ENCODE results near the gene TSC22D3. TPM values are rescaled to one million over a fixed set of nuclear protein-coding genes. Genes with fewer than 3 reads are reported as not detected.

TSC22D3 gene
- total and polyA plus RNA-seq, 2 donors (not counting 1 experiment from before 2014, with no cell fraction given), result 24.2 to 51.5 TPM

DNA sequence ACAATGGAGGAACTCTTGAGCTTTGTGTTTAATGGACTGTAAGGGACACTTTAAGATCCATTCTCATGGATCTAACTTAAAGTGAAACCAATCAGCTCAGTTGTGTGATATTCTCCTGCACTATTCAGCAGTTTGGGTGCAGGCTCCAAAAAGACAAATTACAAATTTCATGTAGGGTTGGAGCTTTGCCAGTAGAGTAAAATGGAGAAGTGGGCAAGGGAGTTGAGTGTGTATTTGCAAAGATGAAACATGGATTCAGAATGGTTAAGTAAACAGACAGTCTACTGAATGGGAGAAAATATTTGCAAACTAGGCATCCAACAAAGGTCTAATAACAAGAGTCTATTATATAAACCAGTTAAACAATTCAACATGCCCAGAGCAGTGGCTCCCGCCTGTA is 28.8 kb upstream of the TSC22D3 start:
- no peak for DNase-seq (ENCODE audit: low read depth in 2 of 2)
- no peaks in the 10 kb centered on the region for H3K27me3 ChIP-seq (ENCODE audit: control insufficient read depth, insufficient read depth, low read length)
- H3K4me1 ChIP-seq (ENCODE audit: control insufficient read depth, extremely low read depth, insufficient read depth, low read length), result no peaks in the 10 kb centered on the region
- no peak overlapping the region for H3K4me3 ChIP-seq (replicated peaks in 1 of 4; ENCODE audit: control extremely low read depth in 1 of 4, insufficient read depth in 1 of 4, low read depth in 3 of 4, low read length in 4 of 4)
- no peak overlapping the region for H3K4me2 ChIP-seq (ENCODE audit: extremely low read depth, insufficient read depth, low read length)
- H3K27ac ChIP-seq (ENCODE audit: insufficient read depth, low read length), result no peak overlapping the region
- TF ChIP-seq, protein P1, sequence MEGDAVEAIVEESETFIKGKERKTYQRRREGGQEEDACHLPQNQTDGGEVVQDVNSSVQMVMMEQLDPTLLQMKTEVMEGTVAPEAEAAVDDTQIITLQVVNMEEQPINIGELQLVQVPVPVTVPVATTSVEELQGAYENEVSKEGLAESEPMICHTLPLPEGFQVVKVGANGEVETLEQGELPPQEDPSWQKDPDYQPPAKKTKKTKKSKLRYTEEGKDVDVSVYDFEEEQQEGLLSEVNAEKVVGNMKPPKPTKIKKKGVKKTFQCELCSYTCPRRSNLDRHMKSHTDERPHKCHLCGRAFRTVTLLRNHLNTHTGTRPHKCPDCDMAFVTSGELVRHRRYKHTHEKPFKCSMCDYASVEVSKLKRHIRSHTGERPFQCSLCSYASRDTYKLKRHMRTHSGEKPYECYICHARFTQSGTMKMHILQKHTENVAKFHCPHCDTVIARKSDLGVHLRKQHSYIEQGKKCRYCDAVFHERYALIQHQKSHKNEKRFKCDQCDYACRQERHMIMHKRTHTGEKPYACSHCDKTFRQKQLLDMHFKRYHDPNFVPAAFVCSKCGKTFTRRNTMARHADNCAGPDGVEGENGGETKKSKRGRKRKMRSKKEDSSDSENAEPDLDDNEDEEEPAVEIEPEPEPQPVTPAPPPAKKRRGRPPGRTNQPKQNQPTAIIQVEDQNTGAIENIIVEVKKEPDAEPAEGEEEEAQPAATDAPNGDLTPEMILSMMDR (conservative IDR thresholded peaks at IDR 0.05 in 1 of 2, IDR thresholded peaks at IDR 0.05 in 1 of 2; ENCODE audit: low read depth in 1 of 2, low read length in 2 of 2), result no peak
- TF ChIP-seq EZH2 (IDR thresholded peaks at IDR 0.05; ENCODE audit: low read length, missing control alignments), result no peak
- no peaks in the 10 kb centered on the region for H3K79me2 ChIP-seq (ENCODE audit: control insufficient read depth, insufficient read depth, low read length)
- H3K9me3 ChIP-seq (ENCODE audit: control insufficient read depth, insufficient read depth, low read depth, low read length), result no peaks in the 10 kb centered on the region
- no peaks in the 10 kb centered on the region for H4K20me1 ChIP-seq (ENCODE audit: control insufficient read depth, extremely low read depth, insufficient read depth, low read length)
- no peak overlapping the region for H2AFZ ChIP-seq (ENCODE audit: low read length)
- H3K9ac ChIP-seq (ENCODE audit: insufficient read depth, low read length), result no peak overlapping the region
- no peaks in the 10 kb centered on the region for H3K36me3 ChIP-seq (ENCODE audit: control insufficient read depth, insufficient read depth, low read length)

DNA sequence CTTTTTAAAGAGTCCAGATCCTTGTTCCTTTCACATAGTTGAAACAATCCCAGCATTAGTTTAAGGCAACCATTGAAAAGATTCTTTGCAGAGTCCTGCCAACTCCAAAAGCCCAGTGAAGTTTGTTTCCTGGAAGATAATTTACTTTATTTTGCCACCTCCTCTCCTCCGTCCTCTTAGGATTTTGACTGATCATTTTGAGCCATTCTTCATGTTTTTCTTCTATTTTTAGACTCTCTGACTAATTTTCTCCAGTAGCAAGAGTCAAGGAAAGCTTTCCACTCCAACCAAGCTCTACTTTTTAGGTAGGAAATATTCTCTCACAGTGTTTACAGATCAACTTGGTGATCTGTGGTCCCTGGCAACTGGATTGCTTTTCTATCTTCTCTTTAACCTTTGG is 12.2 kb upstream of the TSC22D3 start:
- H3K4me1 ChIP-seq (ENCODE audit: control insufficient read depth, extremely low read depth, insufficient read depth, low read length), result no peaks in the 10 kb centered on the region
- H3K27ac ChIP-seq (ENCODE audit: insufficient read depth, low read length), result no peak overlapping the region
- no peak overlapping the region for H2AFZ ChIP-seq (ENCODE audit: low read length)
- no peaks in the 10 kb centered on the region for H3K27me3 ChIP-seq (ENCODE audit: control insufficient read depth, insufficient read depth, low read length)
- H3K4me2 ChIP-seq (ENCODE audit: extremely low read depth, insufficient read depth, low read length), result no peak overlapping the region
- no peak overlapping the region for H3K9ac ChIP-seq (ENCODE audit: insufficient read depth, low read length)
- H3K36me3 ChIP-seq (ENCODE audit: control insufficient read depth, insufficient read depth, low read length), result no peaks in the 10 kb centered on the region
- TF ChIP-seq, protein P1 (conservative IDR thresholded peaks at IDR 0.05 in 1 of 2, IDR thresholded peaks at IDR 0.05 in 1 of 2; ENCODE audit: low read depth in 1 of 2, low read length in 2 of 2), result no peak
- TF ChIP-seq EZH2 (IDR thresholded peaks at IDR 0.05; ENCODE audit: low read length, missing control alignments), result no peak
- peak in 1 of 2 donors; percentile 10 for DNase-seq (ENCODE audit: low read depth in 2 of 2)
- H3K4me3 ChIP-seq (replicated peaks in 1 of 4; ENCODE audit: control extremely low read depth in 1 of 4, insufficient read depth in 1 of 4, low read depth in 3 of 4, low read length in 4 of 4), result no peak overlapping the region
- H4K20me1 ChIP-seq (ENCODE audit: control insufficient read depth, extremely low read depth, insufficient read depth, low read length), result no peaks in the 10 kb centered on the region
- H3K79me2 ChIP-seq (ENCODE audit: control insufficient read depth, insufficient read depth, low read length), result no peaks in the 10 kb centered on the region
- no peaks in the 10 kb centered on the region for H3K9me3 ChIP-seq (ENCODE audit: control insufficient read depth, insufficient read depth, low read depth, low read length)

DNA sequence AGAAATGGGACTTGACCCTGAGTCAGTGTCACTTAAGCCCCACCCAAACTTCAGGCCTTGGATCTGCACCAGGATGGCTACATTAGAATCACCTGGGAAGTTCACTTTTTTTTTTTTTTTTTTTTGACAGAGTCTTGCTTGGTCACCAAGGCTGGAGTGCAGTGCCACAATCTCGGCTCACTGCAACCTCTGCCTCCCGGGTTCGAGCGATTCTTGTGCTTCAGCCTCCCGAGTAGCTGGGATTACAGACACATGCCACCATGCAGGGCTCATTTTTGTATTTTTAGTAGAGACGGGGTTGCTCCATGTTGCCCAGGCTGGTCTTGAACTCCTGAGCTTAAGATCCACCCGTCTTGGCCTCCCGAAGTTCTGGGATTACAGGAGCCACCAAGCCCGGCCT is 4.9 kb upstream of the TSC22D3 start:
- Histone ChIP-seq H2AFZ (ENCODE audit: low read length) (no peak overlapping the region), H3K4me3 (replicated peaks in 1 of 4; ENCODE audit: control extremely low read depth in 1 of 4, insufficient read depth in 1 of 4, low read depth in 3 of 4, low read length in 4 of 4) (no peak overlapping the region), H3K4me1 (ENCODE audit: control insufficient read depth, extremely low read depth, insufficient read depth, low read length) (peaks cover 3% of the 10 kb centered on the region), H3K36me3 (ENCODE audit: control insufficient read depth, insufficient read depth, low read length) (no peaks in the 10 kb centered on the region), H3K9ac (ENCODE audit: insufficient read depth, low read length) (no peak overlapping the region), H3K4me2 (ENCODE audit: extremely low read depth, insufficient read depth, low read length) (no peak overlapping the region), H3K9me3 (ENCODE audit: control insufficient read depth, insufficient read depth, low read depth, low read length) (no peaks in the 10 kb centered on the region), H3K27me3 (ENCODE audit: control insufficient read depth, insufficient read depth, low read length) (no peaks in the 10 kb centered on the region), H4K20me1 (ENCODE audit: control insufficient read depth, extremely low read depth, insufficient read depth, low read length) (no peaks in the 10 kb centered on the region), H3K27ac (ENCODE audit: insufficient read depth, low read length) (no peak overlapping the region), H3K79me2 (ENCODE audit: control insufficient read depth, insufficient read depth, low read length) (no peaks in the 10 kb centered on the region)
- DNase-seq (ENCODE audit: low read depth in 2 of 2), result no peak
- TF ChIP-seq, protein P1 (conservative IDR thresholded peaks at IDR 0.05 in 1 of 2, IDR thresholded peaks at IDR 0.05 in 1 of 2; ENCODE audit: low read depth in 1 of 2, low read length in 2 of 2), result no peak
- TF ChIP-seq EZH2 (IDR thresholded peaks at IDR 0.05; ENCODE audit: low read length, missing control alignments), result no peak
